Endothelial cell of umbilical vein (primary cell): Measurements from ENCODE around the gene S100P. TPM values are rescaled to one million over a fixed set of nuclear protein-coding genes. Genes with fewer than 3 reads are reported as not detected.
A peak's percentile ranks its signal among the peaks of the same experiment; 100 is the strongest.
"Not testable (repeated sequence)": the region's sequence is repeated elsewhere in the genome, so short reads cannot be mapped to it uniquely, and the experiment has no call there.

Experiments used
- BruUV-seq: library from RNA; stranded (reverse); fragments of 400-500 nt; replicated peaks from 2 replicates; lab custom pipeline; 2021; lab: Mats Ljungman, UMichigan
- CTCF ChIA-PET: fragments of 300-600, 350-600 bp; sonication (Branson Sonifier 250); formaldehyde crosslinking; loops from one replicate; lab custom pipeline; 2021; ENCODE audit warnings: antibody characterized with exemption, inconsistent platforms; lab: Charles Lee
- POLR2A ChIA-PET: fragments of 300-600, 350-600 bp; sonication (Branson Sonifier 250); formaldehyde crosslinking; loops from one replicate; lab custom pipeline; 2021; ENCODE audit warnings: antibody characterized with exemption, inconsistent platforms; lab: Charles Lee
- DNase-seq: peaks from one replicate; pipeline ENCODE4 v3.0.0-alpha.2; 2011; ENCODE audit warnings: low read depth, low spot score
- FAIRE-seq: peaks from 2 replicates; lab custom pipeline; 2011; peaks lifted over from hg19 to GRCh38; lab: Jason Lieb, UNC
- H2AFZ ChIP-seq: 2 replicates; pipeline ENCODE4 v1.6.0; 2012; ENCODE audit warnings: low read depth, low read length, control low read depth, inconsistent platforms
- H3K27ac ChIP-seq: 2 replicates; pipeline ENCODE4 v1.5.1; 2011; ENCODE audit warnings: low read depth, mild to moderate bottlenecking, control low read depth, low read length, moderate library complexity; ENCODE audit not compliant: insufficient read depth
- H3K27me3 ChIP-seq, 2 experiments: 2 replicates each; pipeline versions ENCODE4 v1.6.0 to v1.6.1; 2011; ENCODE audit warnings: low read length in 2 of 2, mixed read lengths in 1 of 2; ENCODE audit not compliant: control insufficient read depth in 2 of 2, insufficient read depth in 2 of 2
- H3K36me3 ChIP-seq, 2 experiments: 2 replicates in 1 of 2; 3 replicates in 1 of 2; pipeline ENCODE4 v1.5.1; 2011; ENCODE audit warnings: low read length in 2 of 2, mild to moderate bottlenecking in 1 of 2, moderate library complexity in 1 of 2; ENCODE audit not compliant: control insufficient read depth in 2 of 2, insufficient read depth in 2 of 2; ENCODE audit errors: extremely low read depth in 1 of 2
- H3K4me1 ChIP-seq: 3 replicates; pipeline ENCODE4 v1.5.1; 2011; ENCODE audit warnings: mild to moderate bottlenecking, low read length; ENCODE audit not compliant: control insufficient read depth, insufficient read depth; ENCODE audit errors: extremely low read depth
- H3K4me2 ChIP-seq: 2 replicates; pipeline ENCODE4 v1.6.1; 2011; ENCODE audit warnings: low read length, control low read depth, mixed read lengths; ENCODE audit not compliant: insufficient read depth
- H3K4me3 ChIP-seq, 3 experiments: fragments of 200-600 bp in 1 of 3; sonication (generic), shearing (Covaris generic) in 1 of 3; replicated peaks in 1 of 3; 2 replicates each; pipeline ENCODE4 v1.5.1; 2011 to 2016; ENCODE audit warnings: control low read depth in 3 of 3, low read length in 3 of 3, mild to moderate bottlenecking in 2 of 3, inconsistent platforms in 1 of 3, low read depth in 1 of 3, moderate library complexity in 1 of 3; ENCODE audit not compliant: insufficient read depth in 1 of 3
- H3K79me2 ChIP-seq: 2 replicates; pipeline ENCODE4 v1.6.0; 2012; ENCODE audit warnings: low read length, inconsistent platforms; ENCODE audit not compliant: control insufficient read depth, insufficient read depth
- H3K9ac ChIP-seq: replicated peaks from 2 replicates; pipeline ENCODE3; 2011; ENCODE audit warnings: low read length, control low read depth; ENCODE audit not compliant: insufficient read depth; ENCODE audit errors: extremely low read depth
- H3K9me1 ChIP-seq: replicated peaks from 3 replicates; pipeline ENCODE4 v1.6.0; 2011; ENCODE audit warnings: mild to moderate bottlenecking, low read length; ENCODE audit not compliant: control insufficient read depth, insufficient read depth; ENCODE audit errors: extremely low read depth
- H3K9me3 ChIP-seq: replicated peaks from 2 replicates; pipeline ENCODE4 v1.5.1; 2012; ENCODE audit warnings: low read length, inconsistent platforms; ENCODE audit not compliant: control insufficient read depth, insufficient read depth
- H4K20me1 ChIP-seq: replicated peaks from 2 replicates; pipeline ENCODE3; 2011; ENCODE audit warnings: mild to moderate bottlenecking, low read length; ENCODE audit not compliant: control insufficient read depth, insufficient read depth; ENCODE audit errors: extremely low read depth
- CTCF ChIP-seq, 2 donors: IDR thresholded peaks; 1 replicate in 1 of 2; 2 replicates in 1 of 2; pipeline ENCODE4 v1.5.1; 2011; ENCODE audit warnings: low read length in 2 of 2, mild to moderate bottlenecking in 2 of 2, moderate library complexity in 2 of 2, control low read depth in 1 of 2, inconsistent platforms in 1 of 2, low read depth in 1 of 2; ENCODE audit not compliant: insufficient read depth in 1 of 2; ENCODE audit errors: extremely low read depth in 1 of 2
- EZH2 ChIP-seq: IDR thresholded peaks from 2 replicates; pipeline ENCODE4 v1.6.1; 2012; ENCODE audit warnings: borderline replicate concordance, low read depth, mild to moderate bottlenecking, moderate library complexity, low read length, inconsistent platforms; ENCODE audit not compliant: severe bottlenecking
- FOS ChIP-seq: IDR thresholded peaks from 2 replicates; pipeline ENCODE4 v1.6.1; 2011; ENCODE audit warnings: mild to moderate bottlenecking, low read length, moderate library complexity, borderline replicate concordance; ENCODE audit not compliant: insufficient read depth
- GATA2 ChIP-seq: IDR thresholded peaks from 2 replicates; pipeline ENCODE4 v1.7.0; 2011; ENCODE audit warnings: low read depth, mild to moderate bottlenecking, moderate library complexity, mixed read lengths, low read length; ENCODE audit not compliant: insufficient read length, insufficient read depth
- JUN ChIP-seq: IDR thresholded peaks from 2 replicates; pipeline ENCODE4 v1.6.1; 2011; ENCODE audit warnings: borderline replicate concordance, low read depth; ENCODE audit not compliant: insufficient read length, insufficient read depth
- MAX ChIP-seq: IDR thresholded peaks from 2 replicates; pipeline ENCODE4 v1.6.1; 2011; ENCODE audit not compliant: insufficient read depth, insufficient read length
- MYC ChIP-seq: IDR thresholded peaks from one replicate; pipeline ENCODE4 v1.6.1; 2011; ENCODE audit warnings: mild to moderate bottlenecking, low read depth, low read length
- POLR2A ChIP-seq: IDR thresholded peaks from 2 replicates; pipeline ENCODE4 v1.6.1; 2012; ENCODE audit warnings: low read depth, mild to moderate bottlenecking, control low read depth, low read length
- POLR2AphosphoS5 ChIP-seq: IDR thresholded peaks from 2 replicates; pipeline ENCODE4 v1.6.1; 2012; ENCODE audit warnings: low read depth, mild to moderate bottlenecking, control low read depth, low read length, moderate library complexity; ENCODE audit not compliant: insufficient read depth
- dilution Hi-C: fragments of 300-500 bp; cut with MboI; formaldehyde crosslinking; loops from one replicate; pipeline ENCODE4 v1.15.0; 2019; ENCODE audit warnings: low sequenced_read_pairs; ENCODE audit not compliant: extremely low pct_ligation_motif_present
- intact Hi-C: fragments of 100-400 bp; cut with micrococcal nuclease; formaldehyde crosslinking; loops from one replicate; pipeline ENCODE4 v1.10.0; 2022
- polyA plus RNA-seq, 4 experiments: library from polyadenylated mRNA; depleted of rRNA in 3 of 4; stranded (reverse) in 3 of 4; unstranded in 1 of 4; fragments of >200 nt; gene quantifications; 2 replicates each; pipeline versions ENCODE4 v1.2.1 to v1.2.3, GENCODE V29; 2011 to 2012; ENCODE audit warnings: missing spikeins in 1 of 4
- total RNA-seq: library from RNA; stranded (reverse); gene quantifications from 2 replicates; pipeline ENCODE4 v1.2.3, GENCODE V29; 2021

The S100P gene
- total and polyA plus RNA-seq, 2 donors (not counting 3 experiments of a cell fraction or from before 2014, with no cell fraction given) = not detected

- Histone ChIP-seq H3K4me3 (peak overlapping the region in 2 of 3 experiments; percentile 49 to 57), H3K4me1 (peaks cover 10% of the 10 kb centered on the region), H2AFZ (peak overlapping the region; percentile 97), H3K4me2 (peak overlapping the region; percentile 66), H3K79me2 (peaks cover 27% of the 10 kb centered on the region)
- POLR2A ChIA-PET = interaction anchor here (0.9 to 1.5 kb wide), 5 partner anchors 9 to 36 kb away, joined by 3 to 7 read pairs (median 3); partner anchors contain the start of genes MRFAP1 and MRFAP1L1
- BruUV-seq = TSS peak; percentile 83
- H3K9ac ChIP-seq, H4K20me1 ChIP-seq, dilution Hi-C loops, H3K27ac ChIP-seq, H3K9me3 ChIP-seq, H3K36me3 ChIP-seq, H3K9me1 ChIP-seq, FAIRE-seq, H3K27me3 ChIP-seq: not testable (repeated sequence)
- intact Hi-C loops = loop anchor here (1.0 kb wide), 1 partner anchor 33 kb away; the partner anchor contains the start of gene MRFAP1
- peak; percentile 39 for DNase-seq
- CTCF ChIA-PET = interaction anchor here (0.8 to 2.3 kb wide), 4 partner anchors 9 to 47 kb away, joined by 3 to 6 read pairs (median 4); partner anchors contain the start of gene MRFAP1
Measured at GRCh38 chr4:6673191-6673659, 20.5 kb upstream of the S100P start.

- peak overlapping the region; percentile 25 to 71 (median 49) for H3K4me3 ChIP-seq
- peaks cover 27% of the 10 kb centered on the region for H3K79me2 ChIP-seq
- no peaks in the 10 kb centered on the region for H3K27me3 ChIP-seq
- DNase-seq = peak; percentile 97
- FAIRE-seq = peak; percentile 98
- TSS peak; percentile 76 for BruUV-seq
- intact Hi-C loops (loop anchor here (1.0 to 2.0 kb wide), 3 partner anchors 34 to 43 kb away; partner anchors contain the start of genes BLOC1S4, MRFAP1 and MRFAP1L1), dilution Hi-C loops (no loop called here)
- H2AFZ ChIP-seq = peak overlapping the region; percentile 97
- H3K4me2 ChIP-seq = peak overlapping the region; percentile 69
- ChIA-PET POLR2A (interaction anchor here (0.7 to 1.5 kb wide), 6 partner anchors 9 to 43 kb away, joined by 3 to 7 read pairs (median 4); partner anchors contain the start of genes MRFAP1 and MRFAP1L1), CTCF (interaction anchor here (0.8 to 2.3 kb wide), 12 partner anchors 9 to 977 kb away, joined by 3 to 10 read pairs (median 4); partner anchors contain the start of genes BLOC1S4 and MRFAP1)
- no peaks in the 10 kb centered on the region for H3K36me3 ChIP-seq
- H3K9ac ChIP-seq = peak overlapping the region; percentile 66
- TF ChIP-seq EZH2 (no peak), MAX (peak; percentile 93), POLR2A (peak; percentile 77), CTCF (IDR thresholded peaks at IDR 0.05; ENCODE audit: extremely low read depth in 1 of 2, insufficient read depth in 1 of 2, low read depth in 1 of 2, low read length in 2 of 2) (no peak), MYC (no peak), JUN (no peak), POLR2AphosphoS5 (peak; percentile 64), FOS (no peak), GATA2 (no peak)
- no peaks in the 10 kb centered on the region for H4K20me1 ChIP-seq
- H3K4me1 ChIP-seq = peaks cover 10% of the 10 kb centered on the region
- H3K9me3 ChIP-seq = no peaks in the 10 kb centered on the region
- no peaks in the 10 kb centered on the region for H3K9me1 ChIP-seq
- no peak overlapping the region for H3K27ac ChIP-seq
Measured at GRCh38 chr4:6673660-6674499, 19.8 kb upstream of the S100P start.
